ENCODE results near the gene NDUFS2.

DNA sequence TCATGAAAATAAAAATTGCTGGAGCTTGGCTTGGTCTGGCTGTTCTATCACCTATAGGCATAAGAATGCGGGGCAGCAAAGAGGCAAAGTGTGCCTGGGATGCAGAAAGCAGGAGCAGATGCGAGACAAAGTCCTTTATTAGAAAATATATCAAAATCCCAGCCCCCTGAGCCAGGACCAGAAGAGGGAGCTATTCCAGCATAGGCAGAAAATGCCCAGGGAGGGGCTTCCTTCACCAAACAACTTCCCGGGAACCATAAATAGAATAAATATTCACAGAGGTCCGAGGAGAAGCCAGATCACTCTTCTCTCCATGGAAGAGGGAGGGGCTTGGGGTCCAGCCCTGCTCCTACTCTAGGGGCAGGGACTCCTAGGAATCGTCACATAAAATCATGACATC, 31.0 kb upstream of the NDUFS2 start:
- TF ChIP-seq POLR2AphosphoS5 (IDR thresholded peaks at IDR 0.05) (no peak), POLR2A (IDR thresholded peaks at IDR 0.05) (no peak)
- TF ChIP-seq, protein P1, sequence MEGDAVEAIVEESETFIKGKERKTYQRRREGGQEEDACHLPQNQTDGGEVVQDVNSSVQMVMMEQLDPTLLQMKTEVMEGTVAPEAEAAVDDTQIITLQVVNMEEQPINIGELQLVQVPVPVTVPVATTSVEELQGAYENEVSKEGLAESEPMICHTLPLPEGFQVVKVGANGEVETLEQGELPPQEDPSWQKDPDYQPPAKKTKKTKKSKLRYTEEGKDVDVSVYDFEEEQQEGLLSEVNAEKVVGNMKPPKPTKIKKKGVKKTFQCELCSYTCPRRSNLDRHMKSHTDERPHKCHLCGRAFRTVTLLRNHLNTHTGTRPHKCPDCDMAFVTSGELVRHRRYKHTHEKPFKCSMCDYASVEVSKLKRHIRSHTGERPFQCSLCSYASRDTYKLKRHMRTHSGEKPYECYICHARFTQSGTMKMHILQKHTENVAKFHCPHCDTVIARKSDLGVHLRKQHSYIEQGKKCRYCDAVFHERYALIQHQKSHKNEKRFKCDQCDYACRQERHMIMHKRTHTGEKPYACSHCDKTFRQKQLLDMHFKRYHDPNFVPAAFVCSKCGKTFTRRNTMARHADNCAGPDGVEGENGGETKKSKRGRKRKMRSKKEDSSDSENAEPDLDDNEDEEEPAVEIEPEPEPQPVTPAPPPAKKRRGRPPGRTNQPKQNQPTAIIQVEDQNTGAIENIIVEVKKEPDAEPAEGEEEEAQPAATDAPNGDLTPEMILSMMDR (IDR thresholded peaks at IDR 0.05), result no peak

All from breast epithelium (tissue), 3 donors.